K562 (cell line): Measurements from ENCODE around the gene MEF2B.

Experiments used
- HNRNPK ChIP-seq: fragments of 200-400 bp; formaldehyde crosslinking; IDR thresholded peaks from one replicate; pipeline ENCODE4 v1.6.1; 2018; ENCODE audit warnings: mild to moderate bottlenecking, low read depth, low read length; ENCODE audit not compliant: poor library complexity, severe bottlenecking
- KLF1 ChIP-seq: fragments of 450-650 bp; IDR thresholded peaks from 2 replicates; pipeline ENCODE4 v1.6.1; 2016; ENCODE audit warnings: missing genetic modification characterization, missing compliant biosample characterization
- MYBL2 ChIP-seq, 2 experiments: fragments of 450-650 bp in 1 of 2; sonication (generic) in 1 of 2; formaldehyde crosslinking in 1 of 2; IDR thresholded peaks; 2 replicates each; pipeline versions ENCODE4 v1.6.1 to v1.8.1; 2017 to 2022; ENCODE audit warnings: borderline replicate concordance in 1 of 2, inconsistent platforms in 1 of 2, low read depth in 1 of 2, mild to moderate bottlenecking in 1 of 2, missing genetic modification reagents in 1 of 2, moderate library complexity in 1 of 2
- NR0B1 ChIP-seq: fragments of 450-650 bp; IDR thresholded peaks from one replicate; pipeline ENCODE4 v1.6.1; 2018; ENCODE audit warnings: mild to moderate bottlenecking, moderate library complexity; ENCODE audit not compliant: partially characterized antibody
- POLR2A ChIP-seq: fragments of 450-650 bp; conservative IDR thresholded peaks from 2 replicates; pipeline ENCODE4 v1.6.1; 2016
- SOX6 ChIP-seq: fragments of 450-650 bp; IDR thresholded peaks from 2 replicates; pipeline ENCODE4 v1.6.1; 2014; ENCODE audit warnings: mild to moderate bottlenecking
- SRF ChIP-seq, 2 experiments: fragments of 250-450, 450-650 bp in 1 of 2; sonication (Bioruptor Pico) in 1 of 2; sonication (generic) in 1 of 2; formaldehyde crosslinking; IDR thresholded peaks; 2 replicates each; pipeline versions ENCODE4 v1.5.0 to v1.5.1; 2020 to 2022; ENCODE audit warnings: mild to moderate bottlenecking in 1 of 2, missing genetic modification reagents in 1 of 2
- TOE1 ChIP-seq, 2 experiments: fragments of 450-650 bp in 1 of 2; sonication (generic) in 1 of 2; formaldehyde crosslinking in 1 of 2; IDR thresholded peaks; 2 replicates each; pipeline versions ENCODE4 v1.7.1 to v1.8.0; 2016 to 2022; ENCODE audit warnings: borderline replicate concordance in 2 of 2, mild to moderate bottlenecking in 2 of 2, antibody characterized with exemption in 1 of 2, inconsistent platforms in 1 of 2, low read depth in 1 of 2, missing genetic modification reagents in 1 of 2, moderate library complexity in 1 of 2
- ZNF239 ChIP-seq: fragments of 250-450 bp; sonication (Bioruptor Pico); IDR thresholded peaks from 2 replicates; pipeline ENCODE4 v1.4.0; 2020; ENCODE audit warnings: mild to moderate bottlenecking
- ZNF561 ChIP-seq: fragments of 450-650 bp; formaldehyde crosslinking; conservative IDR thresholded peaks from 2 replicates; pipeline ENCODE4 v1.4.0; 2020; ENCODE audit warnings: mild to moderate bottlenecking, moderate library complexity

GRCh38 chr19:19119325-19120237 is 50.5 kb downstream of the MEF2B start:
- no peak for TF ChIP-seq NR0B1
- TF ChIP-seq HNRNPK = no peak
- TF ChIP-seq ZNF239 = no peak
- TF ChIP-seq SRF (CRISPR knock-in tag; IDR thresholded peaks at IDR 0.05) = no peak
- no peak for TF ChIP-seq TOE1 (IDR thresholded peaks at IDR 0.05; ENCODE audit: borderline replicate concordance)
- no peak for TF ChIP-seq TOE1 (CRISPR knock-in tag; IDR thresholded peaks at IDR 0.05; ENCODE audit: borderline replicate concordance, low read depth)
- TF ChIP-seq POLR2A = no peak
- TF ChIP-seq MYBL2 (IDR thresholded peaks at IDR 0.05; ENCODE audit: low read depth) = no peak
- no peak for TF ChIP-seq MYBL2 (CRISPR knock-in tag; IDR thresholded peaks at IDR 0.05; ENCODE audit: borderline replicate concordance)
- TF ChIP-seq KLF1 (tag) = no peak
- TF ChIP-seq ZNF561 = no peak
- TF ChIP-seq SOX6 = no peak
